ENCODE data around the gene NADK2.
"Not testable (repeated sequence)": the region's sequence is repeated elsewhere in the genome, so short reads cannot be mapped to it uniquely, and the experiment has no call there.

The NADK2 gene
- long read RNA-seq, transcript NADK2-201 (12 exons, 2,507 nt) = minor isoform, 14 of 46 reads
- long read RNA-seq, transcript NADK2-202 (12 exons, 2,243 nt) = major isoform, 19 of 46 reads
- long read RNA-seq, partial matches to known transcripts = 0 of 46 reads
- long read RNA-seq, other reads (novel, unspliced or antisense) = 12 of 46 reads

GRCh38 chr5:36241631-36242533 is at the start of gene NADK2:
Gene NADK2, minus strand, starts transcription at chr5:36241925. Its CDS starts 127 bp downstream, at chr5:36241798.
- no peak for TF ChIP-seq GABPA (IDR thresholded peaks at IDR 0.05; ENCODE audit: low read depth)
- TF ChIP-seq REST (IDR thresholded peaks at IDR 0.05; ENCODE audit: insufficient replicate concordance, low read depth) = no peak
- peak; percentile 50; the same call in 1 of the 2 replicates for TF ChIP-seq POLR2AphosphoS5 (IDR thresholded peaks at IDR 0.05; ENCODE audit: low read depth)
- peak; percentile 19 for TF ChIP-seq CTCF (IDR thresholded peaks at IDR 0.05; ENCODE audit: insufficient read depth, low read length)
- no peak for TF ChIP-seq SPI1 (IDR thresholded peaks at IDR 0.05; ENCODE audit: borderline replicate concordance, low read depth)
- no peaks in the 10 kb centered on the region for H3K27me3 ChIP-seq (ENCODE audit: insufficient read depth, poor library complexity, severe bottlenecking)
- peak; percentile 86 to 96 for DNase-seq (ENCODE audit: low read depth in 1 of 2, low spot score in 1 of 2)
- peak within 1 kb of the TSS; percentile 93 for H3K27ac ChIP-seq (replicated peaks)
- peak within 1 kb of the TSS; percentile 82 for H3K4me3 ChIP-seq (replicated peaks; ENCODE audit: insufficient read depth, low read length)

GRCh38 chr5:36285837-36286615 is 44.3 kb upstream of the NADK2 start:
- DNase-seq (ENCODE audit: low read depth in 1 of 2, low spot score in 1 of 2) = no peak
- H3K27me3 ChIP-seq (ENCODE audit: insufficient read depth, poor library complexity, severe bottlenecking) = no peaks in the 10 kb centered on the region
- TF ChIP-seq CTCF (IDR thresholded peaks at IDR 0.05; ENCODE audit: insufficient read depth, low read length) (no peak), REST (IDR thresholded peaks at IDR 0.05; ENCODE audit: insufficient replicate concordance, low read depth) (no peak), POLR2AphosphoS5 (IDR thresholded peaks at IDR 0.05; ENCODE audit: low read depth) (no peak), SPI1 (IDR thresholded peaks at IDR 0.05; ENCODE audit: borderline replicate concordance, low read depth) (no peak), GABPA (IDR thresholded peaks at IDR 0.05; ENCODE audit: low read depth) (no peak)

GRCh38 chr5:36283775-36284174 is 42.0 kb upstream of the NADK2 start:
- H3K4me3 ChIP-seq (replicated peaks; ENCODE audit: insufficient read depth, low read length); H3K27ac ChIP-seq (replicated peaks); DNase-seq (ENCODE audit: low read depth in 1 of 2, low spot score in 1 of 2); H3K27me3 ChIP-seq (ENCODE audit: insufficient read depth, poor library complexity, severe bottlenecking): not testable (repeated sequence)
- TF ChIP-seq SPI1 (IDR thresholded peaks at IDR 0.05; ENCODE audit: borderline replicate concordance, low read depth) = peak; percentile 53; the same call in 1 of the 2 replicates

More at GRCh38 chr5:36285837-36286615, 44.3 kb upstream of the NADK2 start:
- H3K27ac ChIP-seq (replicated peaks) = no peak overlapping the region
- no peak overlapping the region for H3K4me3 ChIP-seq (replicated peaks; ENCODE audit: insufficient read depth, low read length)

Measured in HL-60 (cell line).